Naive thymus-derived CD4-positive, alpha-beta T cell (primary cell): ENCODE data around the gene LUZP2. TPM values are rescaled to one million over a fixed set of nuclear protein-coding genes. Genes with fewer than 3 reads are reported as not detected.
"Not testable (repeated sequence)": the region's sequence is repeated elsewhere in the genome, so short reads cannot be mapped to it uniquely, and the experiment has no call there.

Source experiments
- ATAC-seq: fragments of 150-1000 bp; cut with Tn5 transposase; 2 replicates; pipeline ENCODE4 v1.10.0; 2021; ENCODE audit warnings: mild to moderate bottlenecking, moderate library complexity
- CTCF ChIA-PET: fragments of 350-600 bp; sonication (Branson Sonifier 250); formaldehyde crosslinking; loops from one replicate; lab custom pipeline; 2021; ENCODE audit warnings: antibody characterized with exemption; lab: Charles Lee
- POLR2A ChIA-PET: fragments of 350-600 bp; sonication (Branson Sonifier 250); formaldehyde crosslinking; loops from one replicate; lab custom pipeline; 2021; ENCODE audit warnings: antibody characterized with exemption, inconsistent platforms; lab: Charles Lee
- DNase-seq, 9 donors: peaks; one replicate each; pipeline versions ENCODE4 v3.0.0 to v3.0.0-alpha.2; 2020 to 2022; ENCODE audit warnings: mixed read lengths in 1 of 9
- H3K27ac ChIP-seq: one replicate; pipeline ENCODE4 v1.7.0; 2013; ENCODE audit warnings: mild to moderate bottlenecking, low read depth, low read length, moderate library complexity
- H3K27me3 ChIP-seq, 2 donors: one replicate each; pipeline ENCODE4 v1.7.0; 2013; ENCODE audit warnings: low read length in 2 of 2, mild to moderate bottlenecking in 2 of 2, moderate library complexity in 2 of 2; ENCODE audit not compliant: control insufficient read depth in 2 of 2, insufficient read depth in 2 of 2
- H3K36me3 ChIP-seq, 3 experiments: 1 replicate in 2 of 3; 2 replicates in 1 of 3; pipeline ENCODE4 v1.7.0; 2013; ENCODE audit warnings: low read length in 3 of 3, mild to moderate bottlenecking in 3 of 3, moderate library complexity in 1 of 3; ENCODE audit not compliant: insufficient read depth in 3 of 3, control insufficient read depth in 2 of 3
- H3K4me1 ChIP-seq, 2 donors: one replicate each; pipeline ENCODE4 v1.7.0; 2013; ENCODE audit warnings: low read length in 2 of 2, mild to moderate bottlenecking in 2 of 2, moderate library complexity in 1 of 2; ENCODE audit not compliant: control insufficient read depth in 2 of 2, insufficient read depth in 2 of 2
- H3K4me3 ChIP-seq: 2 replicates; pipeline ENCODE4 v1.7.0; 2013; ENCODE audit warnings: mild to moderate bottlenecking, low read length
- H3K9me3 ChIP-seq, 3 experiments: 1 replicate in 2 of 3; 2 replicates in 1 of 3; pipeline ENCODE4 v1.7.0; 2013; ENCODE audit warnings: low read length in 3 of 3; ENCODE audit not compliant: control insufficient read depth in 2 of 3
- H3K27ac Mint-ChIP-seq, 9 donors: one replicate each; pipeline ENCODE4 v1.8.0; 2020 to 2022; ENCODE audit warnings: mixed read lengths in 9 of 9, mild to moderate bottlenecking in 8 of 9, moderate library complexity in 5 of 9, inconsistent platforms in 2 of 9
- H3K27me3 Mint-ChIP-seq, 5 donors: one replicate each; pipeline ENCODE4 v1.8.0; 2021 to 2022; ENCODE audit warnings: mixed read lengths in 5 of 5, mild to moderate bottlenecking in 1 of 5
- H3K36me3 Mint-ChIP-seq, 5 donors: one replicate each; pipeline ENCODE4 v1.8.0; 2020 to 2022; ENCODE audit warnings: mixed read lengths in 5 of 5, mild to moderate bottlenecking in 3 of 5, inconsistent platforms in 1 of 5
- H3K4me1 Mint-ChIP-seq, 7 donors: one replicate each; pipeline ENCODE4 v1.8.0; 2020 to 2022; ENCODE audit warnings: mixed read lengths in 7 of 7, mild to moderate bottlenecking in 3 of 7, inconsistent platforms in 1 of 7
- H3K4me3 Mint-ChIP-seq, 10 donors: one replicate each; pipeline ENCODE4 v1.8.0; 2020 to 2022; ENCODE audit warnings: mild to moderate bottlenecking in 10 of 10, mixed read lengths in 10 of 10, moderate library complexity in 6 of 10, inconsistent platforms in 2 of 10
- H3K9me3 Mint-ChIP-seq, 11 donors: one replicate each; pipeline ENCODE4 v1.8.0; 2020 to 2022; ENCODE audit warnings: mixed read lengths in 11 of 11, mild to moderate bottlenecking in 4 of 11, inconsistent platforms in 1 of 11, moderate library complexity in 1 of 11
- intact Hi-C, 2 donors: fragments of 100-400 bp; cut with micrococcal nuclease; formaldehyde crosslinking; loops; one replicate each; pipeline ENCODE4 v1.15.1; 2023
- polyA plus RNA-seq, 2 donors: library from polyadenylated mRNA; unstranded; fragments of 300-500 nt; fragmentation: Illumina TruSeq; gene quantifications; one replicate each; pipeline ENCODE4 v1.2.3, GENCODE V29; 2021
- total RNA-seq, 6 experiments: library from RNA in 5 of 6; stranded (reverse) in 5 of 6; gene quantifications; 1 replicate in 5 of 6; 2 replicates in 1 of 6; pipeline ENCODE4 v1.2.3 and lab custom pipeline; 2021 to 2026

LUZP2 gene
- total and polyA plus RNA-seq, 7 experiments from 2014 or later, result not detected

- H3K27ac ChIP-seq, result no peak overlapping the region
- H3K4me1 Mint-ChIP-seq, result no peaks in the 10 kb centered on the region
- no peaks in the 10 kb centered on the region for H3K27me3 Mint-ChIP-seq
- H3K36me3 Mint-ChIP-seq, result no peaks in the 10 kb centered on the region
- peaks cover 0 to 3% (median 0%) of the 10 kb centered on the region in 3 experiments for H3K9me3 ChIP-seq
- DNase-seq (no peak), ATAC-seq (no peak)
- no peaks in the 10 kb centered on the region for H3K27me3 ChIP-seq
- no peaks in the 10 kb centered on the region for H3K36me3 ChIP-seq
- intact Hi-C loops, result no loop called here
- ChIA-PET CTCF (no interaction called here), POLR2A (no interaction called here)
- H3K27ac Mint-ChIP-seq, result no peak overlapping the region
- H3K4me3 Mint-ChIP-seq, result no peak overlapping the region
- no peaks in the 10 kb centered on the region for H3K4me1 ChIP-seq
- H3K9me3 Mint-ChIP-seq, result peaks cover 0 to 6% (median 4%) of the 10 kb centered on the region in 11 donors
- H3K4me3 ChIP-seq, result no peak overlapping the region
Observed at GRCh38 chr11:24886880-24887619, 390.2 kb downstream of the LUZP2 start.

- ATAC-seq (no peak), DNase-seq (no peak)
- intact Hi-C loops, result no loop called here
- no peak overlapping the region for H3K27ac Mint-ChIP-seq
- Histone ChIP-seq H3K27me3 (no peaks in the 10 kb centered on the region), H3K9me3 (peaks cover 0 to 3% (median 0%) of the 10 kb centered on the region in 3 experiments), H3K4me3 (no peak overlapping the region), H3K4me1 (no peaks in the 10 kb centered on the region), H3K36me3 (no peaks in the 10 kb centered on the region), H3K27ac (no peak overlapping the region)
- H3K4me3 Mint-ChIP-seq, result no peak overlapping the region
- peaks cover 0 to 7% (median 4%) of the 10 kb centered on the region in 11 donors for H3K9me3 Mint-ChIP-seq
- ChIA-PET CTCF (no interaction called here), POLR2A (no interaction called here)
- H3K27me3 Mint-ChIP-seq, result no peaks in the 10 kb centered on the region
- H3K4me1 Mint-ChIP-seq, result no peaks in the 10 kb centered on the region
- no peaks in the 10 kb centered on the region for H3K36me3 Mint-ChIP-seq
Observed at GRCh38 chr11:24890426-24890825, 393.6 kb downstream of the LUZP2 start.

GRCh38 chr11:24891845-24892492 lies 395.1 kb downstream of the LUZP2 start:
- H3K4me3 ChIP-seq, H3K4me1 ChIP-seq, H3K4me3 Mint-ChIP-seq, H3K9me3 Mint-ChIP-seq, CTCF ChIA-PET, intact Hi-C loops, ATAC-seq, H3K27me3 ChIP-seq, DNase-seq, H3K9me3 ChIP-seq, H3K4me1 Mint-ChIP-seq, H3K27me3 Mint-ChIP-seq, H3K27ac Mint-ChIP-seq, H3K36me3 Mint-ChIP-seq, H3K36me3 ChIP-seq, POLR2A ChIA-PET, H3K27ac ChIP-seq: not testable (repeated sequence)

GRCh38 chr11:24896118-24896835 lies 399.4 kb downstream of the LUZP2 start:
- intact Hi-C loops, result no loop called here
- Histone ChIP-seq H3K36me3 (no peaks in the 10 kb centered on the region), H3K4me1 (no peaks in the 10 kb centered on the region), H3K4me3 (no peak overlapping the region), H3K27ac (no peak overlapping the region), H3K27me3 (no peaks in the 10 kb centered on the region), H3K9me3 (no peaks in the 10 kb centered on the region)
- H3K9me3 Mint-ChIP-seq, result peaks cover 0 to 10% (median 5%) of the 10 kb centered on the region in 11 donors
- no peak overlapping the region for H3K27ac Mint-ChIP-seq
- H3K36me3 Mint-ChIP-seq, result no peaks in the 10 kb centered on the region
- no peaks in the 10 kb centered on the region for H3K27me3 Mint-ChIP-seq
- DNase-seq (no peak), ATAC-seq (no peak)
- CTCF ChIA-PET, result no interaction called here
- peaks cover 0 to 9% (median 0%) of the 10 kb centered on the region in 7 donors for H3K4me1 Mint-ChIP-seq
- no peak overlapping the region for H3K4me3 Mint-ChIP-seq
- POLR2A ChIA-PET, result no interaction called here

GRCh38 chr11:24900514-24900913 lies 403.7 kb downstream of the LUZP2 start:
- ChIA-PET CTCF (no interaction called here), POLR2A (no interaction called here)
- ATAC-seq, result no peak
- peaks cover 0 to 5% (median 2%) of the 10 kb centered on the region in 11 donors for H3K9me3 Mint-ChIP-seq
- no peaks in the 10 kb centered on the region for H3K27me3 ChIP-seq
- DNase-seq, result no peak
- H3K27ac ChIP-seq, result no peak overlapping the region
- H3K9me3 ChIP-seq, result no peaks in the 10 kb centered on the region
- H3K36me3 Mint-ChIP-seq, result no peaks in the 10 kb centered on the region
- no peak overlapping the region for H3K27ac Mint-ChIP-seq
- intact Hi-C loops, result no loop called here
- peaks cover 0 to 9% (median 0%) of the 10 kb centered on the region in 7 donors for H3K4me1 Mint-ChIP-seq
- H3K4me3 ChIP-seq, result no peak overlapping the region
- H3K4me3 Mint-ChIP-seq, result no peak overlapping the region
- H3K4me1 ChIP-seq, result no peaks in the 10 kb centered on the region
- H3K36me3 ChIP-seq, result no peaks in the 10 kb centered on the region
- H3K27me3 Mint-ChIP-seq, result no peaks in the 10 kb centered on the region

GRCh38 chr11:24900960-24901549 lies 404.2 kb downstream of the LUZP2 start:
- intact Hi-C loops, result no loop called here
- no peaks in the 10 kb centered on the region for H3K36me3 ChIP-seq
- no peak overlapping the region for H3K27ac Mint-ChIP-seq
- H3K27ac ChIP-seq, result no peak overlapping the region
- no peaks in the 10 kb centered on the region for H3K4me1 ChIP-seq
- H3K4me1 Mint-ChIP-seq, result peaks cover 0 to 9% (median 0%) of the 10 kb centered on the region in 7 donors
- DNase-seq, result no peak
- no peak overlapping the region for H3K4me3 Mint-ChIP-seq
- H3K27me3 ChIP-seq, result no peaks in the 10 kb centered on the region
- H3K27me3 Mint-ChIP-seq, result no peaks in the 10 kb centered on the region
- H3K9me3 Mint-ChIP-seq, result peaks cover 0 to 5% (median 2%) of the 10 kb centered on the region in 11 donors
- no peaks in the 10 kb centered on the region for H3K9me3 ChIP-seq
- H3K36me3 Mint-ChIP-seq, result no peaks in the 10 kb centered on the region
- CTCF ChIA-PET, result no interaction called here
- no peak overlapping the region for H3K4me3 ChIP-seq
- no peak for ATAC-seq
- POLR2A ChIA-PET, result no interaction called here
